PC-9 (cell line): ENCODE results near the gene ATP2B1.

Experiments used
- CTCF ChIP-seq: fragments of 200-600 bp; sonication (generic); conservative IDR thresholded peaks from 2 replicates; pipeline ENCODE4 v1.6.1; 2017; ENCODE audit warnings: mixed run types, antibody characterized with exemption, mild to moderate bottlenecking, moderate library complexity
- EZH2 ChIP-seq: fragments of 200-600 bp; sonication (generic); IDR thresholded peaks from 2 replicates; pipeline ENCODE4 v1.8.0; 2017; ENCODE audit warnings: antibody characterized with exemption, low read depth

GRCh38 chr12:89672589-89672979 is 36.1 kb downstream of the ATP2B1 start:
- TF ChIP-seq CTCF (no peak), EZH2 (no peak)
